K562 (cell line): ENCODE results near the gene SYNE2.

Experiments
- CHD1 ChIP-seq: fragments of 200-600 bp; sonication (generic); IDR thresholded peaks from one replicate; pipeline ENCODE4 v1.6.1; 2012; ENCODE audit warnings: mild to moderate bottlenecking, moderate library complexity, low read length, inconsistent platforms
- POLR2A ChIP-seq: fragments of 450-650 bp; conservative IDR thresholded peaks from 2 replicates; pipeline ENCODE4 v1.6.1; 2016
- SIN3A ChIP-seq, 2 experiments: fragments of 150-350 bp in 1 of 2; IDR thresholded peaks; 2 replicates each; pipeline ENCODE4 v1.6.1; 2011 to 2016; ENCODE audit warnings: borderline replicate concordance in 2 of 2, low read depth in 2 of 2, low read length in 2 of 2, mild to moderate bottlenecking in 2 of 2, moderate library complexity in 2 of 2; ENCODE audit not compliant: control insufficient read depth in 1 of 2
- TAF1 ChIP-seq: IDR thresholded peaks from 2 replicates; pipeline ENCODE4 v1.6.1; 2011; ENCODE audit warnings: mild to moderate bottlenecking, low read length, moderate library complexity; ENCODE audit not compliant: insufficient read depth, control insufficient read depth, severe bottlenecking; ENCODE audit errors: extremely low read depth
- YY1 ChIP-seq, 3 experiments: IDR thresholded peaks; 2 replicates each; pipeline ENCODE4 v1.6.1; 2011; ENCODE audit warnings: low read length in 2 of 3, mild to moderate bottlenecking in 2 of 3, moderate library complexity in 2 of 3, borderline replicate concordance in 1 of 3, control low read depth in 1 of 3, low read depth in 1 of 3; ENCODE audit not compliant: insufficient read depth in 3 of 3, insufficient replicate concordance in 2 of 3, control insufficient read depth in 1 of 3, insufficient read length in 1 of 3; ENCODE audit errors: extremely low read depth in 1 of 3
- TF ChIP-seq, protein P1 (sequence below): fragments of 450-650 bp; formaldehyde crosslinking; IDR thresholded peaks from 2 replicates; pipeline ENCODE4 v1.4.0; 2020; ENCODE audit warnings: mild to moderate bottlenecking, moderate library complexity
- TF ChIP-seq, protein P2 (sequence below), 3 experiments: IDR thresholded peaks in 2 of 3; conservative IDR thresholded peaks in 1 of 3; 2 replicates each; pipeline ENCODE4 v1.5.1; 2011 to 2012; ENCODE audit warnings: low read length in 3 of 3, mild to moderate bottlenecking in 3 of 3, control low read depth in 2 of 3, improper control_type of control experiment in 1 of 3, inconsistent platforms in 1 of 3, low read depth in 1 of 3, mixed read lengths in 1 of 3, moderate library complexity in 1 of 3; ENCODE audit not compliant: insufficient read depth in 2 of 3

DNA sequence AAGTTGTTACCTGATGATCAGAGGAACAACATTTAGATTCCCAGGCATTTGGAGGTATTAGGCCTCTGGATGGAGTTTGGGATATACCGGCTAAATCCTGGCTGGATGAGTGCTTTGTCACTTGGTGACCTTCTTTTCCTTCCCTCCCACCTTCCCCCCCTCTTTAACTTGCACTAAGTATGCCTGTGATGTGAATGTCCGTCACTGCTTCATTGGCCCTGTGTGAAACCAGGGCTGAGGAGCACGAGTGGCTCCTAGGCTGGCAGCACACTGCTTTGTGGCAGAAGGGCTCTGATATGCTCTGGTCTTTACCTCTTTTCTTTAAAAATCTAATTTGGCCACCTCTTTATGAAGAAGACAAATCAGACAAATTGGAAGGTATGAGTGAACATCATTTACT is 345.7 kb downstream of the SYNE2 start:
- no peak for TF ChIP-seq CHD1
- no peak for TF ChIP-seq SIN3A (IDR thresholded peaks at IDR 0.05; ENCODE audit: borderline replicate concordance in 2 of 2, control insufficient read depth in 1 of 2, low read depth in 2 of 2, low read length in 2 of 2)
- TF ChIP-seq, protein P1, sequence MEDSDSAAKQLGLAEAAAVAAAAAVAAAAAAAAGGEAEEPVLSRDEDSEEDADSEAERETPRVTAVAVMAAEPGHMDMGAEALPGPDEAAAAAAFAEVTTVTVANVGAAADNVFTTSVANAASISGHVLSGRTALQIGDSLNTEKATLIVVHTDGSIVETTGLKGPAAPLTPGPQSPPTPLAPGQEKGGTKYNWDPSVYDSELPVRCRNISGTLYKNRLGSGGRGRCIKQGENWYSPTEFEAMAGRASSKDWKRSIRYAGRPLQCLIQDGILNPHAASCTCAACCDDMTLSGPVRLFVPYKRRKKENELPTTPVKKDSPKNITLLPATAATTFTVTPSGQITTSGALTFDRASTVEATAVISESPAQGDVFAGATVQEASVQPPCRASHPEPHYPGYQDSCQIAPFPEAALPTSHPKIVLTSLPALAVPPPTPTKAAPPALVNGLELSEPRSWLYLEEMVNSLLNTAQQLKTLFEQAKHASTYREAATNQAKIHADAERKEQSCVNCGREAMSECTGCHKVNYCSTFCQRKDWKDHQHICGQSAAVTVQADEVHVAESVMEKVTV (CRISPR knock-in tag): no peak
- TF ChIP-seq, protein P2, sequence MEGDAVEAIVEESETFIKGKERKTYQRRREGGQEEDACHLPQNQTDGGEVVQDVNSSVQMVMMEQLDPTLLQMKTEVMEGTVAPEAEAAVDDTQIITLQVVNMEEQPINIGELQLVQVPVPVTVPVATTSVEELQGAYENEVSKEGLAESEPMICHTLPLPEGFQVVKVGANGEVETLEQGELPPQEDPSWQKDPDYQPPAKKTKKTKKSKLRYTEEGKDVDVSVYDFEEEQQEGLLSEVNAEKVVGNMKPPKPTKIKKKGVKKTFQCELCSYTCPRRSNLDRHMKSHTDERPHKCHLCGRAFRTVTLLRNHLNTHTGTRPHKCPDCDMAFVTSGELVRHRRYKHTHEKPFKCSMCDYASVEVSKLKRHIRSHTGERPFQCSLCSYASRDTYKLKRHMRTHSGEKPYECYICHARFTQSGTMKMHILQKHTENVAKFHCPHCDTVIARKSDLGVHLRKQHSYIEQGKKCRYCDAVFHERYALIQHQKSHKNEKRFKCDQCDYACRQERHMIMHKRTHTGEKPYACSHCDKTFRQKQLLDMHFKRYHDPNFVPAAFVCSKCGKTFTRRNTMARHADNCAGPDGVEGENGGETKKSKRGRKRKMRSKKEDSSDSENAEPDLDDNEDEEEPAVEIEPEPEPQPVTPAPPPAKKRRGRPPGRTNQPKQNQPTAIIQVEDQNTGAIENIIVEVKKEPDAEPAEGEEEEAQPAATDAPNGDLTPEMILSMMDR (IDR thresholded peaks at IDR 0.05 in 2 of 3, conservative IDR thresholded peaks at IDR 0.05 in 1 of 3; ENCODE audit: insufficient read depth in 2 of 3, low read depth in 1 of 3, low read length in 3 of 3): no peak
- TF ChIP-seq YY1 (IDR thresholded peaks at IDR 0.05; ENCODE audit: borderline replicate concordance in 1 of 3, control insufficient read depth in 1 of 3, extremely low read depth in 1 of 3, insufficient read depth in 3 of 3, insufficient read length in 1 of 3, insufficient replicate concordance in 2 of 3, low read depth in 1 of 3, low read length in 2 of 3): no peak
- no peak for TF ChIP-seq POLR2A
- no peak for TF ChIP-seq TAF1
